Mesenchymal stem cell (in vitro differentiated cells and primary cell): Measurements from ENCODE around the gene SCRN2.

Source experiments
- DNase-seq: peaks from one replicate; pipeline ENCODE4 v3.0.0-alpha.2; 2013
- H2AFZ ChIP-seq: one replicate; pipeline ENCODE4 v1.6.1; 2013; ENCODE audit warnings: low read depth, mild to moderate bottlenecking, control low read depth, inconsistent platforms, low read length, moderate library complexity
- H2AK5ac ChIP-seq: 2 replicates; pipeline ENCODE4 v1.6.1; 2013; ENCODE audit warnings: low read length, moderate library complexity, mild to moderate bottlenecking, inconsistent platforms; ENCODE audit not compliant: severe bottlenecking
- H2BK120ac ChIP-seq: one replicate; pipeline ENCODE4 v1.6.1; 2013; ENCODE audit warnings: low read depth, mild to moderate bottlenecking, inconsistent platforms, low read length, moderate library complexity
- H2BK12ac ChIP-seq, 2 experiments: one replicate each; pipeline ENCODE4 v1.6.1; 2013; ENCODE audit warnings: inconsistent platforms in 2 of 2, low read length in 2 of 2, mild to moderate bottlenecking in 2 of 2, moderate library complexity in 2 of 2, control low read depth in 1 of 2
- H2BK15ac ChIP-seq: one replicate; pipeline ENCODE4 v1.6.1; 2013; ENCODE audit warnings: mild to moderate bottlenecking, low read depth, inconsistent platforms; ENCODE audit not compliant: poor library complexity, severe bottlenecking
- H2BK5ac ChIP-seq: 2 replicates; pipeline ENCODE4 v1.6.1; 2013; ENCODE audit warnings: low read depth, mild to moderate bottlenecking, low read length, control low read depth, inconsistent platforms; ENCODE audit not compliant: poor library complexity, severe bottlenecking
- H3K14ac ChIP-seq, 2 experiments: one replicate each; pipeline ENCODE4 v1.6.1; 2013; ENCODE audit warnings: inconsistent platforms in 2 of 2, low read length in 2 of 2, control low read depth in 1 of 2, mild to moderate bottlenecking in 1 of 2, moderate library complexity in 1 of 2
- H3K18ac ChIP-seq, 2 experiments: one replicate each; pipeline ENCODE4 v1.6.1; 2013; ENCODE audit warnings: inconsistent platforms in 2 of 2, low read length in 2 of 2, control low read depth in 1 of 2, low read depth in 1 of 2, mild to moderate bottlenecking in 1 of 2
- H3K23ac ChIP-seq, 2 experiments: one replicate each; pipeline ENCODE4 v1.6.1; 2013; ENCODE audit warnings: inconsistent platforms in 2 of 2, low read length in 2 of 2, mild to moderate bottlenecking in 2 of 2, moderate library complexity in 2 of 2, control low read depth in 1 of 2
- H3K27ac ChIP-seq: 2 replicates; pipeline ENCODE4 v1.5.1; 2013; ENCODE audit warnings: mild to moderate bottlenecking, moderate library complexity, low read length, control low read depth, inconsistent platforms; ENCODE audit not compliant: poor library complexity, severe bottlenecking
- H3K27me3 ChIP-seq, 2 experiments: 2 replicates each; pipeline versions ENCODE4 v1.6.1 to v1.7.0; 2013; ENCODE audit warnings: low read length in 2 of 2, mild to moderate bottlenecking in 2 of 2, moderate library complexity in 2 of 2, control low read depth in 1 of 2, inconsistent platforms in 1 of 2; ENCODE audit not compliant: control insufficient read depth in 1 of 2, insufficient read depth in 1 of 2
- H3K36me3 ChIP-seq, 2 experiments: 2 replicates each; pipeline versions ENCODE4 v1.6.1 to v1.7.0; 2013; ENCODE audit warnings: low read length in 2 of 2, control low read depth in 1 of 2, inconsistent platforms in 1 of 2, low read depth in 1 of 2, mild to moderate bottlenecking in 1 of 2; ENCODE audit not compliant: insufficient read depth in 2 of 2, control insufficient read depth in 1 of 2
- H3K4ac ChIP-seq, 2 experiments: one replicate each; pipeline ENCODE4 v1.6.1; 2013; ENCODE audit warnings: inconsistent platforms in 2 of 2, low read length in 2 of 2, mild to moderate bottlenecking in 2 of 2, moderate library complexity in 2 of 2, control low read depth in 1 of 2, low read depth in 1 of 2
- H3K4me1 ChIP-seq: 2 replicates; pipeline ENCODE4 v1.6.1; 2013; ENCODE audit warnings: low read depth, low read length, control low read depth; ENCODE audit not compliant: control insufficient read depth, insufficient read depth
- H3K4me2 ChIP-seq: 2 replicates; pipeline ENCODE4 v1.6.1; 2013; ENCODE audit warnings: low read length, mild to moderate bottlenecking, inconsistent platforms; ENCODE audit not compliant: poor library complexity, severe bottlenecking
- H3K4me3 ChIP-seq, 2 experiments: 2 replicates each; pipeline versions ENCODE4 v1.5.1 to v1.7.0; 2013; ENCODE audit warnings: low read length in 2 of 2, mild to moderate bottlenecking in 2 of 2, control low read depth in 1 of 2, low read depth in 1 of 2; ENCODE audit not compliant: insufficient read depth in 1 of 2
- H3K79me1 ChIP-seq: replicated peaks from 2 replicates; pipeline ENCODE4 v1.6.1; 2013; ENCODE audit warnings: mild to moderate bottlenecking, control low read depth, low read length, inconsistent platforms; ENCODE audit not compliant: poor library complexity, severe bottlenecking
- H3K9ac ChIP-seq: 2 replicates; pipeline ENCODE4 v1.7.0; 2013; ENCODE audit warnings: mild to moderate bottlenecking, low read length, moderate library complexity
- H3K9me3 ChIP-seq: 2 replicates; pipeline ENCODE4 v1.7.0; 2013; ENCODE audit warnings: mild to moderate bottlenecking, low read length; ENCODE audit not compliant: control insufficient read depth
- H4K8ac ChIP-seq: one replicate; pipeline ENCODE4 v1.6.1; 2013; ENCODE audit warnings: inconsistent platforms, mild to moderate bottlenecking, low read length, moderate library complexity
- H4K91ac ChIP-seq: one replicate; pipeline ENCODE4 v1.6.1; 2013; ENCODE audit warnings: mild to moderate bottlenecking, low read length, inconsistent platforms
- WGBS: methylation state at CpG from one replicate; pipeline ENCODE4 v1.1.7; 2013; ENCODE audit warnings: mixed read lengths; 5-methylcytosine and 5-hydroxymethylcytosine counted together

SCRN2 gene

DNA sequence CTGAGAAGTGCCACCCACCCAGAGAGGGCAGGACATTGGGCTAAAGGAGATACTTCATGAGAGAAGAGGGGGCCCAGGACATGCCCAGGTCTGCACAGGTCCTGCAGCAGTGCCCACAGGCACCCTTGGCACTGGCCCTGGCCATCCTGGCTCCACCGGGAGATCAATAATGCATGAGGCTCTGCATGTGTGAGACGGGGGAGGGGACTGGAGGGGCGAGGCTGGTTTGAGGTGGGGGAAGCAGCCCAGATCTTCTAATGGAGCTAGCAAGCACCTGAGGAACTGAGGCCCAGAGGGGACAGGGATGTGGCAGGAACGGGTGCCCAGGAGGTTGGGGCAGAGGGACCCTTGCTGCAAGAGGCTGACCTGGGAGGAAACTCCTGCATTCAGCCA lies 20.0 kb downstream of the SCRN2 start:
- H3K4me1 ChIP-seq, result peaks cover 20% of the 10 kb centered on the region
- no peak overlapping the region for H2AFZ ChIP-seq
- no peak overlapping the region for H2BK5ac ChIP-seq
- no peak overlapping the region for H3K27ac ChIP-seq
- peak overlapping the region; percentile 83 for H4K91ac ChIP-seq
- no peak overlapping the region for H2BK120ac ChIP-seq
- H2BK15ac ChIP-seq, result no peak overlapping the region
- peak overlapping the region; percentile 92 for H4K8ac ChIP-seq
- peak overlapping the region in 1 of 2 experiments; percentile 93 for H3K14ac ChIP-seq
- peak overlapping the region; percentile 86 for H3K9ac ChIP-seq
- no peak overlapping the region for H3K23ac ChIP-seq
- peaks cover 25% of the 10 kb centered on the region for H3K79me1 ChIP-seq
- H3K4me2 ChIP-seq, result peak overlapping the region; percentile 93
- H3K18ac ChIP-seq, result peak overlapping the region in 1 of 2 experiments; percentile 66
- H3K4me3 ChIP-seq, result peak overlapping the region; percentile 84 to 86
- no peak overlapping the region for H2BK12ac ChIP-seq
- H3K4ac ChIP-seq, result peak overlapping the region; percentile 53 to 76
- no peaks in the 10 kb centered on the region for H3K9me3 ChIP-seq
- no peak overlapping the region for H2AK5ac ChIP-seq
- H3K27me3 ChIP-seq, result no peaks in the 10 kb centered on the region
- no peak for DNase-seq
- 17% methylated on average over 4 of the region's 4 CpGs for WGBS
- peaks cover 37 to 62% of the 10 kb centered on the region in 2 experiments for H3K36me3 ChIP-seq

DNA sequence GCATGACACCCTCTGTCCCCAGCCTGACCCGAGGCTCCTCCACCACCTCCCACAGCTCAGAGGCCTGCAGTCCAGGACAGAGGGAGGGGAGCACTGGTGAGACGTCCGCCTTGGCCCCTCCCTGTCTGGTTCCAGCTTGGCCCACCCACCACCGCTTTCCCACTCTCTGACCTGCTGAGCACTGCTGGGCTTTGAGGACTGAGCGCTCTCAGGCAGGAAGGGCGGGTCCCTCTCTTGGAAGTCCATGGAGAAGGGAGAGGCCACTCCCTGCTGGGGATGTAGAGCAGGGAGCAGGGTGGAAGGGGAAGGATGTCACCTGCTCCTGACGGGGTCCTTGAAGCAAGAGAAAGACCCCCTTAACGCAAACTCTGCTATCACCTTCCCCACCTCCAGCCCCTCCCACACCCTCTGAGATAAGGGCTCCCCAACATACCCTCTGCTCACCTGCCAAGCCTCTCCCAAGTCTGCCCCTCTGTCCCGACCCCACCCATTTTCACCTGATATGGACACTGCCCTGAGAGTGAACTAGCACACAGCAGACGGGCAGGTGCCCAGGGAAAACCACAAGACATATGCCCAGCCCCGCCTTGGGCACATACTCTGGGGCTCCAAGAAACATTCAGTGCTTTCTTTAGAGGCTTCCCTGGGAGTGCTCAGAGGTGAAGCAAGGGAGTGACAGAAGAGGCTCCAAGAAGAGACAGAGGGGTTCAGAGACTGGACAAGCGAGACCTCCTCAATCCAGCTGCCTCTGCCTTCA lies 20.9 kb downstream of the SCRN2 start:
- Histone ChIP-seq H3K4me1 (peaks cover 20% of the 10 kb centered on the region), H3K4ac (no peak overlapping the region), H2BK15ac (no peak overlapping the region), H3K27me3 (no peaks in the 10 kb centered on the region), H3K27ac (no peak overlapping the region), H3K23ac (no peak overlapping the region), H3K18ac (no peak overlapping the region), H3K9ac (no peak overlapping the region), H2AK5ac (no peak overlapping the region), H3K4me3 (no peak overlapping the region), H3K4me2 (no peak overlapping the region), H3K9me3 (no peaks in the 10 kb centered on the region), H4K8ac (no peak overlapping the region), H2BK120ac (no peak overlapping the region), H3K79me1 (peaks cover 22% of the 10 kb centered on the region), H2AFZ (no peak overlapping the region), H2BK5ac (no peak overlapping the region), H3K14ac (no peak overlapping the region), H2BK12ac (no peak overlapping the region), H3K36me3 (peaks cover 38 to 66% of the 10 kb centered on the region in 2 experiments), H4K91ac (no peak overlapping the region)
- no peak for DNase-seq
- 80% methylated on average over 11 of the region's 12 CpGs for WGBS

DNA sequence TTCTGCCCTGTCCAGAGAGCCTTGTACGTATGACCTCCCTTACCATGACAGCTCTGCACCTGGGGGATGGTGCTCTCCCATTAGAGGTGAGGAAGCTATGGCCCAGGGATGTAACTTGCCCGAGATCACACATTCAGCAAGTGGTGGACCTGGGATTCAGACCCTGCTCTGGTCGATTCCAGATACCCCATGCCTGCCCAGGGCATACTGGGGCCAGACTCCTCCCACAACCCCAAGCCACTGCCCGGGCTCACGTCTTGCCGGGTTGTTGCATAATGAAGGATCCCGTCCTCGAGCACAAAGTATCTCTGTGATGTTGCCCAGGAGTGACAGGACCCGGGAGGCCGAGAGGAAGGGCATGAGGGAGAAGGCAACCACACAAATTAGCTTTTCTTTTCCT lies 21.6 kb downstream of the SCRN2 start:
- Histone ChIP-seq H2BK5ac (no peak overlapping the region), H3K23ac (no peak overlapping the region), H3K18ac (no peak overlapping the region), H2BK12ac (no peak overlapping the region), H2AFZ (no peak overlapping the region), H3K4me3 (no peak overlapping the region), H3K27me3 (no peaks in the 10 kb centered on the region), H2BK120ac (no peak overlapping the region), H3K4me1 (peaks cover 20% of the 10 kb centered on the region), H3K79me1 (peaks cover 22% of the 10 kb centered on the region), H3K9me3 (no peaks in the 10 kb centered on the region), H4K8ac (no peak overlapping the region), H3K36me3 (peaks cover 37 to 70% of the 10 kb centered on the region in 2 experiments), H3K9ac (no peak overlapping the region), H3K14ac (no peak overlapping the region), H2AK5ac (no peak overlapping the region), H2BK15ac (no peak overlapping the region), H4K91ac (no peak overlapping the region), H3K27ac (no peak overlapping the region), H3K4me2 (no peak overlapping the region), H3K4ac (no peak overlapping the region)
- WGBS, result 88% methylated on average over 10 of the region's 10 CpGs
- DNase-seq, result no peak

DNA sequence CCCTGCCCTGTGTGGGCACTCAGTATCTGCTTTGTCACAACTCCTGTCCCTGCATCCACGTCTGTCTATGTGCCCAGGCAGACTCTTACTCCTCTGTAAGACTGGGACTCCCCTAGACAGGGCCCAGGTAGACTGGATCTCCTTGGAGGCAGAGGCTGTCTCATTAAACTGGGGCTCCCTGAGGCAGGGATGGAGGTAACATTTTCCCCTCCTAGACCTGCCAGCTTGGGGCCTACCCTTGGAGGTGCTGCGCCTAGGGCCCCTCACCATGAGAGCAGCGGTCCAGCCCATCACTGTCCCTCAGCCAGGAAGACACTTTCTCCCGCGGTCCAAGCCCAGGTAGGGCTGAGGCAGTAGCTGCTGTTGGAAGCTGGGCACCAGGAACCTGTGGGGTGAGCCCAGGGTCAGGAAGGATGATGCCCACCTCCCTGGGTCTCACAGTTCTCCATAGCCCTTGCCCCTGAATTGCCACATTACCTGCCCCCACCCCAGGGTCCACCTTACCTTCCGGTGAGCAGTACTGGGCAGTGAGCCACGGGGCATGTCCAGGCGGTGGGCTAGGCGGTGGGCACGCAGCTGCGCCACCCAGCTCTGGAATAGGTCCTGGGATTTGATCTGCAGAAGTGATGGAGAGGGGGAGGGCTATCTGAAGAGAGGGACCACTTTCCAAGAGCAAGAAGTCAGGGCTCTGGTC lies 22.9 kb downstream of the SCRN2 start:
- DNase-seq, result no peak
- Histone ChIP-seq H3K23ac (no peak overlapping the region), H2BK12ac (no peak overlapping the region), H3K9me3 (no peaks in the 10 kb centered on the region), H4K91ac (no peak overlapping the region), H2AFZ (no peak overlapping the region), H3K79me1 (peaks cover 17% of the 10 kb centered on the region), H3K4me2 (no peak overlapping the region), H4K8ac (no peak overlapping the region), H3K4me1 (peaks cover 20% of the 10 kb centered on the region), H3K27ac (no peak overlapping the region), H3K4me3 (no peak overlapping the region), H2AK5ac (no peak overlapping the region), H2BK15ac (no peak overlapping the region), H3K14ac (no peak overlapping the region), H2BK120ac (no peak overlapping the region), H3K36me3 (peaks cover 23 to 71% of the 10 kb centered on the region in 2 experiments), H3K27me3 (peaks cover 0 to 3% of the 10 kb centered on the region in 2 experiments), H2BK5ac (no peak overlapping the region), H3K9ac (no peak overlapping the region), H3K4ac (no peak overlapping the region), H3K18ac (no peak overlapping the region)
- 94% methylated on average over 11 of the region's 11 CpGs for WGBS
